ENCODE measurements around the gene TK2.

The TK2 gene

DNA sequence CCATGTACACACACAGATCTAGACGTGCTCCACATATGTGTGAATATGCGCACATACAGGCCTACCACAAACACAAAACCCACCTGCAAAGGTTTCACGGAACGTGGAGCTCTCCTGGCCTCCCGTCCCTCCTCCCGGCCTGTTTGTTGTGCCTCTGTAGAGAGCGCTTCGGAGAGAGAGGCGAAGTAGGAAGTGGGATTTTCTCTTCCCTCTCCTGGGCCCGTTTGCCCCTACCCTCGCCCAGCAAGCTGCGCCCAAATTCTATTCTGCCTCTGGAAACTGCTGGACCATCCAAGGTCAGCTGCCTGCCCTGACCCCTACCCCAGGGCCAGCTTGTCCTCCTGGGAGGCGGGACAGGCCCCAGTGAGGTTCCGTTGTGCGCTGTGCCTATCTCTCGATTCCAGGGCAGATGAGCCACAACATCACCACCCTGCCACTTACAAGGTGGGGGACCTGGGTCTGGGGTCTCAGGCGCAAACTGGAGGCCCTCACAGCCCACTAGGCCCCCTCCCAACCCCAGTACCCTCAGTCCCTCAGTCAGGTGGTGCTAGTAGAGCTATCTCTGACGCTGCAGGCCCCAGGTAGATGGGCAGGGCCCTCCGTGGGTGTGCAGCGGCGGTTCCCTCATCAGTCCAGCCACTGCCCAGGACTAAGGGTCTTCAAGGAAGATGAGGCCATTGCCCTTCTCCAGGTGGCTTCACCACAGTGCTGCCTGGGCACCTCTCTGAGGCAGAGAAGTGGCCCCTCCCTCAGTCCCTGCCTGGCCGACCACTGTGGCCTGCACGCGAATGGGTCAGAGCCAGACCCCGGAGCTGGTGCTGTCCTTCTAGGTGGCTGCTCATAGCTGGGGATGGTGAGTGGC, 68.6 kb downstream of the TK2 start:
- Histone ChIP-seq H3K4me2 (ENCODE audit: low read depth, low read length, poor library complexity, severe bottlenecking) (no peak overlapping the region), H3K9ac (ENCODE audit: low read depth, low read length, poor library complexity, severe bottlenecking) (no peak overlapping the region), H3F3A (ENCODE audit: low read depth) (no peaks in the 10 kb centered on the region), H2AFZ (ENCODE audit: low read length) (no peak overlapping the region), H3K9me2 (replicated peaks; ENCODE audit: low read depth, low read length) (no peaks in the 10 kb centered on the region), H3K9me3 (ENCODE audit: insufficient read depth, low read depth, low read length) (no peaks in the 10 kb centered on the region), H3K79me2 (ENCODE audit: insufficient read depth, low read length) (no peaks in the 10 kb centered on the region), H3K4me1 (ENCODE audit: insufficient read depth, low read length, poor library complexity, severe bottlenecking) (peaks cover 10% of the 10 kb centered on the region), H3K27me3 (ENCODE audit: insufficient read depth, low read length, poor library complexity, severe bottlenecking) (no peaks in the 10 kb centered on the region), H3K4me3 (ENCODE audit: low read length, poor library complexity, severe bottlenecking) (no peak overlapping the region), H3K36me3 (ENCODE audit: insufficient read depth, low read length) (no peaks in the 10 kb centered on the region), H4K20me1 (ENCODE audit: insufficient read depth, low read length, poor library complexity, severe bottlenecking) (no peaks in the 10 kb centered on the region)
- TF ChIP-seq EZH2phosphoT487 (IDR thresholded peaks at IDR 0.05; ENCODE audit: borderline replicate concordance) (no peak), CTCF (conservative IDR thresholded peaks at IDR 0.05; ENCODE audit: low read length) (no peak)

GRCh38 chr16:66480265-66481080, 69.4 kb downstream of the TK2 start:
- peaks cover 10% of the 10 kb centered on the region for H3K4me1 ChIP-seq (ENCODE audit: insufficient read depth, low read length, poor library complexity, severe bottlenecking)
- no peak overlapping the region for H2AFZ ChIP-seq (ENCODE audit: low read length)
- H3F3A ChIP-seq (ENCODE audit: low read depth) = no peaks in the 10 kb centered on the region
- H3K9me2 ChIP-seq (replicated peaks; ENCODE audit: low read depth, low read length) = no peaks in the 10 kb centered on the region
- TF ChIP-seq CTCF (conservative IDR thresholded peaks at IDR 0.05; ENCODE audit: low read length) (no peak), EZH2phosphoT487 (IDR thresholded peaks at IDR 0.05; ENCODE audit: borderline replicate concordance) (no peak)
- no peaks in the 10 kb centered on the region for H3K27me3 ChIP-seq (ENCODE audit: insufficient read depth, low read length, poor library complexity, severe bottlenecking)
- H4K20me1 ChIP-seq (ENCODE audit: insufficient read depth, low read length, poor library complexity, severe bottlenecking) = no peaks in the 10 kb centered on the region
- no peaks in the 10 kb centered on the region for H3K36me3 ChIP-seq (ENCODE audit: insufficient read depth, low read length)
- no peak overlapping the region for H3K9ac ChIP-seq (ENCODE audit: low read depth, low read length, poor library complexity, severe bottlenecking)
- no peak overlapping the region for H3K4me3 ChIP-seq (ENCODE audit: low read length, poor library complexity, severe bottlenecking)
- H3K9me3 ChIP-seq (ENCODE audit: insufficient read depth, low read depth, low read length) = no peaks in the 10 kb centered on the region
- no peaks in the 10 kb centered on the region for H3K79me2 ChIP-seq (ENCODE audit: insufficient read depth, low read length)
- H3K4me2 ChIP-seq (ENCODE audit: low read depth, low read length, poor library complexity, severe bottlenecking) = no peak overlapping the region

- H3K4me1 ChIP-seq (ENCODE audit: insufficient read depth, low read length, poor library complexity, severe bottlenecking) = peaks cover 13% of the 10 kb centered on the region
- H3K4me2 ChIP-seq (ENCODE audit: low read depth, low read length, poor library complexity, severe bottlenecking) = no peak overlapping the region
- no peak overlapping the region for H3K9ac ChIP-seq (ENCODE audit: low read depth, low read length, poor library complexity, severe bottlenecking)
- no peaks in the 10 kb centered on the region for H3K36me3 ChIP-seq (ENCODE audit: insufficient read depth, low read length)
- TF ChIP-seq EZH2phosphoT487 (IDR thresholded peaks at IDR 0.05; ENCODE audit: borderline replicate concordance) (no peak), CTCF (conservative IDR thresholded peaks at IDR 0.05; ENCODE audit: low read length) (no peak)
- no peaks in the 10 kb centered on the region for H3K9me3 ChIP-seq (ENCODE audit: insufficient read depth, low read depth, low read length)
- no peak overlapping the region for H2AFZ ChIP-seq (ENCODE audit: low read length)
- H3K27me3 ChIP-seq (ENCODE audit: insufficient read depth, low read length, poor library complexity, severe bottlenecking) = no peaks in the 10 kb centered on the region
- H3F3A ChIP-seq (ENCODE audit: low read depth) = no peaks in the 10 kb centered on the region
- H3K4me3 ChIP-seq (ENCODE audit: low read length, poor library complexity, severe bottlenecking) = no peak overlapping the region
- no peaks in the 10 kb centered on the region for H4K20me1 ChIP-seq (ENCODE audit: insufficient read depth, low read length, poor library complexity, severe bottlenecking)
- no peaks in the 10 kb centered on the region for H3K79me2 ChIP-seq (ENCODE audit: insufficient read depth, low read length)
- no peaks in the 10 kb centered on the region for H3K9me2 ChIP-seq (replicated peaks; ENCODE audit: low read depth, low read length)
Measured at GRCh38 chr16:66479661-66480264, 70.2 kb downstream of the TK2 start.

All from Loucy (cell line).